IMR-90 (cell line): ENCODE results near the gene TAF11L12.

ENCODE experiments used
- CEBPB ChIP-seq: IDR thresholded peaks from 2 replicates; pipeline ENCODE4 v1.6.1; 2012; ENCODE audit warnings: low read depth, low read length, improper control_type of control experiment
- RAD21 ChIP-seq: IDR thresholded peaks from 2 replicates; pipeline ENCODE4 v1.6.1; 2012; ENCODE audit warnings: low read length, improper control_type of control experiment
- TF ChIP-seq, protein P1 (sequence below): conservative IDR thresholded peaks from 2 replicates; pipeline ENCODE4 v1.5.1; 2012; ENCODE audit warnings: mild to moderate bottlenecking, low read depth, low read length, improper control_type of control experiment

DNA sequence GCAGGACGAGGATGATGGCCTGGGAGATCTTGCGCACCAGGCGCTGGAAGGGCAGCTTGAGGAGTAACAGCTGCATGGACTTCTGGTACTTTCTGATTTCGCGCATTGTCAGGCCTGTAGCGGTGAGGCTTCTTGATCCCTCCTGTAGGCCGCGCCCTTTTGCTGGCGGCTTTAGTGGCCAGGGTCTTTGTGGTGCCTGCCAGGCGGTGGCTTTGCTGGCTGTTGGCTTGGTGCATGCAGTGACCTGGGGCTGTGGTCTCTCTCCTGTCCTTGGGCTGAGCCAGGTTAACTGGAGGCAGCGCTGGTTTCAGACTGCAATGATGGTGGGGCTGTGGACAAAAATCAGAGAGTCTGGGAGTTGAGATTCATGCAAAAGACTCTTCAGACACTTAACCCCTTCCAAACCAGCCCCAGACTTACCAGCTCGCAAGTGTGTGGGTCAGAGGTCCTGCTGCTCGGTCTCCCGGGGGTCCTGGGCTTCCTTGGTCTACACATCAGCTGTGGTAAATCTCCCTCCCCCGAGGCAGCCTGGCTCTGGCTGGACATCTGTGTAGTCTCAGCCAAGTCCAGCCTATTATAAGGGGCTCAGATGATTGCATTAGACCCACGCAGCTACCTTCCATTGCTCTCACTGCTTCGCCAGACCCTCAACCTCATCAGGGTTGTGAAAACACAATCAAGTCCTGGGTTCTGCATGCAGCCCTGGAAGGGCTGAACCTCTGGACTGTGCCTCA is 4.8 kb downstream of the TAF11L12 start:
- TF ChIP-seq, protein P1, sequence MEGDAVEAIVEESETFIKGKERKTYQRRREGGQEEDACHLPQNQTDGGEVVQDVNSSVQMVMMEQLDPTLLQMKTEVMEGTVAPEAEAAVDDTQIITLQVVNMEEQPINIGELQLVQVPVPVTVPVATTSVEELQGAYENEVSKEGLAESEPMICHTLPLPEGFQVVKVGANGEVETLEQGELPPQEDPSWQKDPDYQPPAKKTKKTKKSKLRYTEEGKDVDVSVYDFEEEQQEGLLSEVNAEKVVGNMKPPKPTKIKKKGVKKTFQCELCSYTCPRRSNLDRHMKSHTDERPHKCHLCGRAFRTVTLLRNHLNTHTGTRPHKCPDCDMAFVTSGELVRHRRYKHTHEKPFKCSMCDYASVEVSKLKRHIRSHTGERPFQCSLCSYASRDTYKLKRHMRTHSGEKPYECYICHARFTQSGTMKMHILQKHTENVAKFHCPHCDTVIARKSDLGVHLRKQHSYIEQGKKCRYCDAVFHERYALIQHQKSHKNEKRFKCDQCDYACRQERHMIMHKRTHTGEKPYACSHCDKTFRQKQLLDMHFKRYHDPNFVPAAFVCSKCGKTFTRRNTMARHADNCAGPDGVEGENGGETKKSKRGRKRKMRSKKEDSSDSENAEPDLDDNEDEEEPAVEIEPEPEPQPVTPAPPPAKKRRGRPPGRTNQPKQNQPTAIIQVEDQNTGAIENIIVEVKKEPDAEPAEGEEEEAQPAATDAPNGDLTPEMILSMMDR, result no peak
- TF ChIP-seq CEBPB, result no peak
- TF ChIP-seq RAD21, result no peak
